ENCODE data around the gene RPL36. TPM values are rescaled to one million over a fixed set of nuclear protein-coding genes. Genes with fewer than 3 reads are reported as not detected.

RPL36 gene
- total RNA-seq, 4 donors from 2014 or later: 329 to 784 (median 462) TPM

GRCh38 chr19:5651361-5651760, 38.7 kb upstream of the RPL36 start:
- H3K36me3 ChIP-seq: peaks cover 0 to 92% of the 10 kb centered on the region in 2 donors
- ATAC-seq: no peak

GRCh38 chr19:5652261-5652660, 37.8 kb upstream of the RPL36 start:
- in situ Hi-C loops (cut with MboI; ENCODE audit: low sequenced_read_pairs in 4 of 4) (no loop called here), intact Hi-C loops (cut with DNase I; ENCODE audit: low total_unique reads) (no loop called here)
- DNase-seq (no peak), ATAC-seq (no peak)
- no peaks in the 10 kb centered on the region for H3K9me3 ChIP-seq
- H3K27me3 ChIP-seq: no peaks in the 10 kb centered on the region
- H3K4me3 ChIP-seq: no peak overlapping the region
- no peaks in the 10 kb centered on the region for H3K4me1 ChIP-seq
- TF ChIP-seq CTCF (IDR thresholded peaks at IDR 0.05 in 4 of 5, conservative IDR thresholded peaks at IDR 0.05 in 1 of 5) (no peak), POLR2A (IDR thresholded peaks at IDR 0.05) (no peak)
- no peak overlapping the region for H3K27ac ChIP-seq
- peaks cover 0 to 92% of the 10 kb centered on the region in 2 donors for H3K36me3 ChIP-seq

More at GRCh38 chr19:5651361-5651760, 38.7 kb upstream of the RPL36 start:
- no peak for DNase-seq
- no peaks in the 10 kb centered on the region for H3K9me3 ChIP-seq
- no peak overlapping the region for H3K27ac ChIP-seq
- intact Hi-C loops (cut with DNase I; ENCODE audit: low total_unique reads): no loop called here
- in situ Hi-C loops (cut with MboI; ENCODE audit: low sequenced_read_pairs in 4 of 4): no loop called here
- no peaks in the 10 kb centered on the region for H3K27me3 ChIP-seq
- no peak overlapping the region for H3K4me3 ChIP-seq
- no peaks in the 10 kb centered on the region for H3K4me1 ChIP-seq
- TF ChIP-seq POLR2A (IDR thresholded peaks at IDR 0.05): no peak

DNA sequence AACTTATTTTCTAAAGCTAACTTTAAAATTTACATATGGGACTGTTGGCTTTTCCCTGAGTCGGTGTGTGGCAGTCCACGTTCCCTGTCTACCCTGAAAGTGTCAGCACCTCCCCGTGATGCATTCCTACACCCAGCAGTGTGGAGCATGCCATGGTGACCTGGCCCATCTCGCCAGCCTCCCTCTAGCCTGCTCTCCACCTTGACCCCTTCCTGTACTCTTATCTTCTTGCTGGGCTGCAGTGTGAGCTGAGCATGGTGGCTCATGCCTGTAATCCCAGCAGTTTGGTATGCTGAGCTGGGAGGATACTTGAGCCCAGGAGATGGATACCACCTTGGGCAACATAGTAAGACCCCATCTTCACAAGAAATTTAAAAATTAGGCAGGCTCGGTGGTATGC, 35.2 kb upstream of the RPL36 start:
- H3K4me1 ChIP-seq: no peaks in the 10 kb centered on the region
- H3K27ac ChIP-seq: no peak overlapping the region
- DNase-seq (no peak), ATAC-seq (no peak)
- H3K27me3 ChIP-seq: no peaks in the 10 kb centered on the region
- no peak overlapping the region for H3K4me3 ChIP-seq
- TF ChIP-seq CTCF (IDR thresholded peaks at IDR 0.05 in 4 of 5, conservative IDR thresholded peaks at IDR 0.05 in 1 of 5) (no peak), POLR2A (IDR thresholded peaks at IDR 0.05) (no peak)
- in situ Hi-C loops (cut with MboI; ENCODE audit: low sequenced_read_pairs in 4 of 4) (no loop called here), intact Hi-C loops (cut with DNase I; ENCODE audit: low total_unique reads) (no loop called here)
- H3K36me3 ChIP-seq: peaks cover 0 to 100% of the 10 kb centered on the region in 2 donors
- no peaks in the 10 kb centered on the region for H3K9me3 ChIP-seq

DNA sequence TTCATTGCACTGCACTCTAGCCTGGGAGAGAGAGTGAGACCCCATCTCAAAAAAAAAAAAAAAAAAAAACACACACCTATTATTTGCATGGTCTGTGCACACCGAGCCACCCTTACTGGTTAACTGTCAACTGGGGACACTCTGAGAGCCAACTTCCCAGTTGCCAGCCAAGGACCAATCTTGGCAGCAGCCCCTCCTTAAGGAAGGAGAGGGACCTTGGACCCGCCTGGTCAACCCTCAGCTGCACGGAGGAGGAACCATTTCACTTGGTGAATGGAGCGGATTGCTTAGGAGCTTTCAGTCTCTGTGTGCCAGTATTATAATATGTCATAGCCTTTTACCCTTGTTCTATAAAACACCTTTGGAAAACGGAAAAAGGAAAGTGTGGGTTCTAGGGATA, 34.7 kb upstream of the RPL36 start:
- Histone ChIP-seq H3K27ac (no peak overlapping the region), H3K36me3 (peaks cover 0 to 100% of the 10 kb centered on the region in 2 donors), H3K27me3 (no peaks in the 10 kb centered on the region), H3K4me3 (no peak overlapping the region), H3K9me3 (no peaks in the 10 kb centered on the region), H3K4me1 (no peaks in the 10 kb centered on the region)
- no peak for ATAC-seq
- TF ChIP-seq CTCF (IDR thresholded peaks at IDR 0.05 in 4 of 5, conservative IDR thresholded peaks at IDR 0.05 in 1 of 5) (no peak), POLR2A (IDR thresholded peaks at IDR 0.05) (no peak)
- in situ Hi-C loops (cut with MboI; ENCODE audit: low sequenced_read_pairs in 4 of 4): no loop called here
- intact Hi-C loops (cut with DNase I; ENCODE audit: low total_unique reads): no loop called here
- no peak for DNase-seq

- Histone ChIP-seq H3K36me3 (peaks cover 3 to 100% of the 10 kb centered on the region in 2 donors), H3K4me3 (no peak overlapping the region), H3K4me1 (peaks cover 0 to 9% of the 10 kb centered on the region in 2 donors), H3K27ac (no peak overlapping the region), H3K27me3 (no peaks in the 10 kb centered on the region), H3K9me3 (no peaks in the 10 kb centered on the region)
- intact Hi-C loops (cut with DNase I; ENCODE audit: low total_unique reads): no loop called here
- DNase-seq: no peak
- TF ChIP-seq POLR2A (IDR thresholded peaks at IDR 0.05) (no peak), CTCF (IDR thresholded peaks at IDR 0.05 in 4 of 5, conservative IDR thresholded peaks at IDR 0.05 in 1 of 5) (no peak)
- in situ Hi-C loops (cut with MboI; ENCODE audit: low sequenced_read_pairs in 4 of 4): no loop called here
- no peak for ATAC-seq
These were observed 28.6 kb upstream of the RPL36 start for GRCh38 chr19:5661483-5661882.

All from gastrocnemius medialis (tissue), 4 donors.